ENCODE measurements around the gene UBE2G2.

DNA sequence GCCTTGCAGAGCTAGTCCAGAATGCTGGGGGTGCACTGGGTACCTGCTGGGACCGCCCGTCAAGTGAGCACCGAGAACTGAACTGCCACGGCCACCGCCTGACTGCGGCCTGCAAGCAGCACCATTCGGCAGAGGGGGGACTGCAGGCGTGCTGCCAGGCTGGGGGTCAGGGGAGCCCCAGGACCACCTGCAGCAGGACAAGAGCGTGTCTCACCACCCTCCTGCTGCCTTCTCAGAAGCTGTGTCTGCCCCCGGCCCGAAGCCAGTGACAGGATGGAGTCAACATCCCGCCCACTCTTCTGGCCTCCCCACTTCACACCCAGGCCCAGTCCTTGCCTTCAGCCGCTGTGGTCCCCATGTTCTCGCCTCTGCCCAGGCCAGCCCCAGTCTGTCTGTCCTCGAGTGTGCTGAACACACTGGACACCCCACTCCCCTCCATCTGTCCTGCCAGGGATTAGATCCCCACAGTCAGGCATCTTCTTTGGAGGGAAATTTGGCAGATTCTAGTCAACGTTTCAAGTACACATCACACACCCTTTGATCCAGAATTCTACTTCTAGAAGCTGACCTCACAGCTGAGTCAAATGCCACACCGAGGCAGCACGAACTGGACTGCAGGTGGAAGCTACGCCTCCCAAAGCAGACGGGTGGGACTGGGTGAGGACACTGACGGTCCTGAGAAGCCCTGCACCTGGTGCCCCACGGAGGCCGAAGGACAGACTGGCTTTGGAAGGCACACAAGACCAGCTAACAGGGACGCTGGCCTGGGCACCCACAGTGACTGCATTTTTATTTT lies 45.8 kb upstream of the UBE2G2 start:
- no peak for TF ChIP-seq ESRRG (CRISPR knock-in tag; IDR thresholded peaks at IDR 0.05)
- TF ChIP-seq ISL1 (CRISPR knock-in tag; IDR thresholded peaks at IDR 0.05), result no peak

All from SK-N-SH treated with all-trans-retinoic acid at 6 μM for 48 hours (cell line).